GM21423 (cell line): ENCODE results near the gene EML4.
"Not testable (repeated sequence)": the region's sequence is repeated elsewhere in the genome, so short reads cannot be mapped to it uniquely, and the experiment has no call there.

ENCODE experiments used
- ATAC-seq: cut with Tn5 transposase; IDR thresholded peaks from one replicate; pipeline ENCODE4 v1.9.1; 2021; ENCODE audit warnings: mild to moderate bottlenecking, moderate library complexity; ENCODE audit not compliant: unreplicated experiment

The EML4 gene

DNA sequence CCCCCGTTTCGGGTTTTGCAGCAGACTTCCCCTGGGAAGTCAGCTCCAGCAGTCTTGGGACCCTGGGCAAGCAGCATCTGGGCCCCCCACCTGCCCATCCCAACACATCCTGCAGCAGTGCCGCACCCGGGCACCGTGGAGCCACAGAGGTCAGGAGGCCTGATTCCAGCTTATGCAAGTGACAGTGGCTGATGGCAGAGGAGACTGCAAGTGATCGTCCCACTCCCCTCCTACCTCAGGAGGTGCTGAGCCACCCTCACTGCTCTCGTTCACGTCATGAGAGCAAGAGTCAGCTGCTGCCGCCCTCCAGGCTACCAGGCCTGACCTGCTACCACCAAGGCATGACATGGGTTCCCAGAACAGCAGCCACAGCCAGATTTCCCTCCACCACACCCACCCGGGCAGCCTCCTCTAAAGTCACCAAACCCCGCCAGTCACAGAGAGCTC, 173.7 kb downstream of the EML4 start:
- ATAC-seq, result no peak

DNA sequence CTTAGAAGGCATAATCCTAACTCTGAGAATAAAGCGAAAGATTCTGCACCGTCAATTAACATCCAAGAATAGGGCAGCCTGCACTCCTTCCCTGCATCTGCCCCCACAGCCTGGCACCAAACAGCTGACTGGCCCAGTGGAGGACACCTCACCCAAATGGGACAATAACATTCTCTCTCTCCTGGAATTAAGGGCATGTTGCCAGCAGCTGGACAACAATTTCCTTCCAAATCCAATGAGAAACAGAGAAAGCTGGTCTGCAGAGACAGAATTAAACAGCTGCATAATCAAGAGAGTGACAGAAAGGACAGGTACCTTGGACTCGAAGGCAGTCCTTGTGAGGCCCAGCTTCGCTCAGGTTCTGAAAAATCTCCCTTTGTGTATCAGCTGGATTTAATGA, 176.8 kb downstream of the EML4 start:
- no peak for ATAC-seq

DNA sequence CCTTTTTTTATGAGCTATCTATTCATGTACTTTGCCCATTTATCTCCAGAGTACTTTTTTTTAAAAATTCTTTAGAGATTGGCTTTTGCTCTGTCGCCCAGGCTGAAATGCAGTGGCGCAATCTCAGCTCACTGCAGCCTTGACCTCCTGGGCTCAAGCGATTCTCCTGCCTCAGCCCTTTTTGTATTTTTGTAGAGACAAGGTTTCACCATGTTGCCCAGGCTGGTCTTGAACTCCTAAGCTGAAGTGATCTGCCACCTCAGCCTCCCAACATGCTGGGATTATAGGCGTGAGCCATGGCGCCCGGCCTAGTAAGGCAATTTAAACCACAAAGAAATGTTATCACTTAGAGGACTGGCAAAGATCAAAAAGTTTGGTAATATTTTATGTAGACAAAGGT, 177.7 kb downstream of the EML4 start:
- not testable (repeated sequence) for ATAC-seq

DNA sequence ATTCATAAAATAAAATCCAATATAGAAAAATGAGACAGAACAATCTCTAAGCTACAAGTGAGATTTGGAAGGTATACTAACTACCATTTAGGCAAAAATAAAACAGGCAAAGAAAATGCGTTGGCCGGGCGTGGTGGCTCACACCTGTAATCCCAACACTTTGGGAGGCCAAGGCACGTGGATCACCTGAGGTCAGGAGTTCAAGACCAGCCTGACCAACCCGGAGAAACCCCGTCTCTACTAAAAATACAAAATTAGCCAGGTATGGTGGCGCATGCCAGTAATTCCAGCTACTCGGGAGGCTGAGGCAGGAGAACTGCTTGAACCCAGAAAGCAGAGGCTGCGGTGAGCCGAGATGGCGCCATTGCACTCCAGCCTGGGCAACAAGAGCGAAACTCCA, 178.4 kb downstream of the EML4 start:
- ATAC-seq, result not testable (repeated sequence)

DNA sequence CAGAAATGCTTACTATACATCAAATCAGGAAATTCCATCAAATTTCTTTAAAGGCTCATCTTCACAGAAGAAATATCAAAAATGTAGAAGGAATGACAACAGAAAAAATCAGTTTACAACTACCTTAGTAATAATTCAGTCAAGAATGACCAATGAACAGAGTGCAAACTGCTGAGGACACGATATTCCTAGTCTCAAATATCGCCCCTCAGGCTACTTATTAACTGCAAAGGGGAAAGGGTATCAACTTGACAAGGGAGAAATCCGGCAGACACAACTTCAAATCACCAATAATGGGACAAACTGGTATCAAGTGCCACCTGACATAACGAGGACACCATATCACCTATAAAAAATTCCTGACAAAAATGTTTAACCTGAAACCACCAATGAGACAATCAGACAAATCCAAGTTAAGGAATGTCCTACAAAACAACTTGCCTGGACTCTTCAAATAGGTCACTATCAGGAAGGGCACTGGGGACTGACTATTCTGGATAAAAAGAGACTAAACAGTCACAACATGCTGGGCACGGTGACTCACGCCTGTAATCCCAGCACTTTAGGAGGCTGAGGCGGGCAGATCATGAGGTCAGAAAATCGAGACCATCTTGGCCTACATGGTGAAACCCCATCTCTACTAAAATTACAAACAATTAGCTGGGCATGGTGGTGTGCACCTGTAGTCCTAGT, 179.1 kb downstream of the EML4 start:
- no peak for ATAC-seq

DNA sequence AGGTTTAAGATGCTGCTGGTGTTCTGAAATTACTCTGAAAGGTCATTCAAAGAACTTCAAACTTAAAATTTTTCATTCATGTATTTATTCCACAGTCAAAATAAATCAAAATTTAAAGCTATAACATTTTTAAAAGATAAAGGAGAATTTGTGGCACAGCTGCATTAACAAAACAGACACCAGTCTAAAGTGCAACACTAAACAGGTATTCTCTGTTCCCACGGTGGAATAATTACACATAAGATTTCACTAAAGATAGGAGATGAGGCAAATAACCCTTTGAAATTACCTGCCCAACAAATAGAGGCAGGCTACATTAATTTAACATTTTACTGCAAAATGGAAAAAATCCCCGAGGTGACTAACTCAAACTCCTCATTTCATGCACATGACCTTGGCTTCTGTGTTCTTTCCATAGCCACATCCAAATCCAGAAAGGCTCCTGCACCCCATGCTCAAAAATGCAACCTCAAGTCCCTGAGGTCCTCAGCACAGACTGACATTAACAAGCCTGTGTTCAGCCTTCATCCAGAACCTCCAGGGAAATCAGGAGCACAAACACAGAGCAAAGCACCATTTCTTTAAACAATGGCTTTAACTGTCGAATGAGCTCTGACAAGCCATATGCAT, 181.4 kb downstream of the EML4 start:
- ATAC-seq, result no peak

DNA sequence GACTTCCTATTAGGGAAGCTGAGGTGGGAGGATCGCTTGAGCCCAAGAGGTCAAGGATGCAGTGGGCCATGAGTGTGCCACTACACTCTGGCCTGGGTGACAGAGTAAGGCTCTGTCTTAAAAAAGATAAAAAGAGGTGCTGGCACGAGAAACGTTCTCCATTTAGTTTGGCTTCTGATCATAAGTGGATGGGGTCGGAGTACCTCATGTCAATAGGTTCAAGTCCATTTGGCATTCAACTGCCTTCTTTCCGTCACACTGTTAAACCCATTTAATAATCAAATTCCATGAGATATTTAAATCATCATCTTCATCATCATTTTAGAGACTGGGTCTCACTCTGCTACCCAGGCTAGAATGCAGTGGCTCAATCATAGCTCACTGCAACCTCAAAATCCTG, 182.7 kb downstream of the EML4 start:
- no peak for ATAC-seq

DNA sequence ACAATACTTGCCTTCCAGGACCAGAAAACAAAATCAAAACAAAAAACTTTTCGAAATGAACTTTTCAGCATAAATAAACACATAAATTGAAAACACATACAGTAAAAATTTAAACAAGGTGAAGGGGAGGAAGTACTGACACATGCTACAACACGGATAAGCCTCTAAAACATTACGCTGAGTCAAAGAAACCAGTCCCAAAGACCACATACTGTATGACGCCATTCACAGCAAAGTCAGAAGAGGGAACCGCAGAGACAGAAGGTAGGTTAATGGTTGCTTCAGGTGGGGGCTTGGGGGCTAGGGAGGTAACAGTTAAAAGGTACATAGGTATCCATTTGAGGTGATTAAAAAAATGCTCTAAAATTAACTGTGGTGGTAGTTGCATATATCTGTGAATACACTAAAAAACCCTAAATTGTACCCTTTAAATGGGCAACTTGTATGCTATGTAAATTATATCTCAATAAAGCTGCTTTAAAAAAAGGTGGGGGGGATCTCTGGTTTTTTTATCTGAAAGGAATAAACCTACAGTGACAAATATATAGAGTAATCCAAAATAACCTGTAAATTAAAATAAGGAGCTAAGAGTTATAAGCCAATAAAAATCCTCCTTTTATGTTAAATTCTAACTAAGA, 184.8 kb downstream of the EML4 start:
- ATAC-seq, result no peak

DNA sequence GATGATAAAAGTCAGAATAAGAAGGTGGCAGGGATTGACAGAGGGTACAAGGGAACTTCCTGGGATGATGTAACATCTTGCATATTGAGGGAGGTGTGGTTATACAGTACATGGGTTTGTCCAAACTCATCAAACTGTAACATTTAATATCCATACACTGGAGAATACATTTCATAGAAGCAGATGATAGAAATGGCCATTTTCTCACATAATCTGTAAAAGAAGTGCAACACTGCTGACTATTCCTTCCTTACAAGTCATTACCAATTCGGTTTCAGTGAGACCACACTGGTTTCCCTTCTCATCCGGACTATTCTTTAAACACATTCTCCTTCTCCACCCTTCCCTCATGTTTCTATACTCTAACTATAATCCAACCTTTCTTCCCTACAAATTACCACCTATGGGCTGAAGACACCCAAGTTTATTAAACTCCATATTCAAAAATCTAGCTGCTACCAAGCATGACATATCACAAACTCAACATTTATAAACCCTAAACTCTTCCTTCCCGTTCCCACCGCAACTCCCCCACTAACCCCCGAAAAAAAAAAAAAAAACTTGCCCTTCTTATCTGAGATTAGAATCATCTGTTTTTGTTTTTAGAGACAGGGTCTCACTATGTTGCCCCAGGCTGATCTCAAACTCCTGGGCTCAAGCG, 190.3 kb downstream of the EML4 start:
- ATAC-seq, result no peak

DNA sequence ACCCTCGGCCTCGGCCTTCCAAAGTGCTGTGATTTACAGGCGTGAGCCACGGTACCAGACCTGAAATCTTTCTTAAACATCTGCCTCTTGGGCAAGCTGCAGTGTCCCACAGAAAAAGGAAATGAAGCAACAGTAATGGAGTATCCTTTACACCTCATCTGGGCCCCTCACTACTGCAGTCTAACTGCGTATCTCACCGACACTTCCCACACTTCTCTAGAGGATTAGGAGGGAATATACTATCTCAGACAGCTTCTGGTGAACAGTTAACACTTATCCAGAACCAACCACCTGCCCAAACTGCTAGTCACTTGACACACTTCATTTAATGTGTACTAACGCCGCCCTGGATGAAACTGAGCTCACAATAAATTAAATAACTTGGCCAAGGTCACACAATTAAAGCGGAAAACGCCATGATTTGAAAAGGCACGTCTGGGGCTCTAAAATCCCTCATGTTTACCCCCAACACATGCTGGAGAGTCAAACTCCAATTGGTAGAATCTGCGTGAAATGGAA, 190.9 kb downstream of the EML4 start:
- ATAC-seq, result no peak

DNA sequence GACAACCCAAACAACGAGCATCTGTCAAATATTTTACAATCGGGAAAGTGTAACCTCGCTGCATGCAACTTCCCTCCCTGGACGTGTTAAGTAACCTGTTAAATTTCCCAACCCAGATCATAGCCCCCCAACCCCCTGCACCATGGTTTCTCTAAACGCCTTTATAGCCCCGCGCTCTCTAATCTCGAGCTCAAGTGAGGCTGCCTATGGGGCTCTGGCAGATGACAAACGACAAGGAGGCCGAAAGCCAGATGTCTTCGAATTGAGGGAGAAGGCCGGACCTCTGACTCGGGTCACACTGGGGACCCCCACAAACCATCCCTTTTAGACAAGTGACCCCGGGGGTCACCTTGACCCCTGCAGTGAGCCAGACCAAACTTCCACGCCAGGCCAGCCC, 191.3 kb downstream of the EML4 start:
- ATAC-seq, result no peak

DNA sequence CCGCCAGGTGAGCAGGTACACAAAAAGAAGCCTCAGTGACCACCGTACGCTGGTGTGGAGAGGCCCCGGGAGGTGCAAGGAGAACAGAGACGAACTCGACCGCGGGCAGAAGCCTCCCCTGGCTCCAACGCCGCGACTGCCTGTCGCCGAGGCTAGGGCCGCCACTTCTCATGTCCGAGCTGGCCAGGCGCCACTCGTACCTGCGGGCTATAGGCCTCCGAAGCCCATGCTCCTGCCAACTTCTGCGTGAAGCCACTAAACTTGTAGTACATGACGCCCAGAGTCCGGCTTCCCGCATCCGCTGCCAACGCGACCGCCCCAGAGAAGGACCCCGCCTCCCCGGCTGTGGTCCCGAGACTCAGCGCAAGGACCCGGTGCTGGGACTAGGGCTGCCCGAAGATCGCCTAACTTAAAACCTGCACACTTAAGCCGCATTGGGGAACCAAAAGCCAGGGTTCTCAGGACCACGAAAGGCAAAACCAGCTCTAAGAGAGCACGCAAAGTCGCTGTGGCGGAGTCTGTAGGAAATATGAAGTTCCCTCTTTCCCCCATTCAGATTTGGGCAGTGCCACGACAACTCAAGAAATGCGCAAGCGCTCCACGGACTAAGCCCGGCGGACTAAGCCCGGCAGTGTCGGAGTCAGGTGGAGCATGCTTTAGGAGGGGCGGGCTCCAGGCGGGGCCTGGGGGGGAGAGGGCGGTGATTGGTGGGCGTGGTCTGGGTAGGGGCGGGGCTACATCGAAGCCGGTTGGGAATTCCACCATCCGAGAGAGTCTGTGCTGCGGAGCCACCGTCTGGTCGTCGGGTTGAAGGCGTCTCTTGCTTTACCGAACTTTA, 192.0 kb downstream of the EML4 start, which contains the start of gene COX7A2L:
Gene COX7A2L, minus strand, starts transcription at position 328 of the 838 bp plus-strand sequence. Its CDS starts 56 bp downstream, at position 272.
- ATAC-seq, result peak; percentile 89

DNA sequence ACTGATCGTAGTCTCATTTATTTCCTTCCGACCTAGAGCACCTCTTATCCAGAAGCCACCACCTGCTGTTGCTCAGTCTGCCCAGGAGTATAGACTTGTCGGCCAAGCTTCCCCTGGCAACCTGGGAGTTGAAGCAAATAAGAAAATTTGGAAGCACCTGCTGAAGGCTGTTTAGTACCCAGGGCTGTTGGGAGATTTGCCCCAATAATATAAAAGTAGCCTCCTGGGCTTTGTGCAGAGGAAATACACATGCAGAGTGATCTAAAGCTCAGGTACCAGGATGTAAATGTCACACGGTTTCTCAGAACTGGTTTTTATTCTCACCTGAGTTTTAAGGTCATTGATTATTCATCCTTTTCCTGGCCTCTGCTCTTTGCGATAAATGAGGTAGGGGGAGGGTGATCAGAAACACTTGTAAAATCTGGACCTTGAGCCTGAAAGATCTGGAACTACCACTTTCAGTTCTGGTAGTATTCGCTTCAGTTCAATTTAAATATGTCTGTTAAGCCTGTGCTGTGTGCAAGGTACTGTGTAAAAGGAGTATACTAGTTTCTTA, 192.7 kb downstream of the EML4 start:
- ATAC-seq, result no peak

DNA sequence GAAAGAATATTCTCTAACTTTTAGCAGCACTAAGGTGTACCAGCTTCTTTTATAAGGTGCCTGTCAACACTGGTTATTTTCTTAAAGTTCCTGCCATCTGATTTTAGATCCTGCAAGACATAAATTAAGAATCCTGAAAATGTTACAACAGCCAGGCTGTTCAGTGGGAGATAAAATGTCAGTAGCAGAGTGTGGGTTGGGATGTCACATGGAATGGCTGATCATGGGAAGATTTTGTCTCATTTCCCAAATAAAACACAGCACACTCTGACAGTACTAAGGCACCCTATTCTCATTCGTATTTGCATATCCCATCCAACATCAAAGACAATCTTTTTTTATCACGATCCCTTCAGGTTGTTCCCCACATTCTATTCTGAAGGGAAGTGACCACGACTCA, 194.3 kb downstream of the EML4 start:
- no peak for ATAC-seq

DNA sequence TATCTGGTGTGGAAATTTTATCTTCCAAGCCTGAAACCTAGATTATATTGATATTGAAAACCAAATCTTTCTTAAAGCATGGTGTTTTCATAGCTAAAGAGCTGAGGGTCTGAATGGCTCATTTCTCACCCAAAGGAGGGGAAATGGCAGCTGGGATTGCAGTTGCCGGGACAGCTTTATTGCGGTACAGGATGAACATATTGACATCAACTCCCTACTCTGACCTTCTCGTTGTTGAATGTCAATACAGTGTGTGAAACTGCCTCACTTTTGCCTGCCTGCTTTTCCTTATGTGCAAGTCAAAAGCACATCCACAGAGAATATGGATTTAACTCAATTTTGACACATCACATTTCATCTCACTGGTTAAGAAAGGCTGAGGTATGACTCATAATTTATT, 195.5 kb downstream of the EML4 start:
- no peak for ATAC-seq

DNA sequence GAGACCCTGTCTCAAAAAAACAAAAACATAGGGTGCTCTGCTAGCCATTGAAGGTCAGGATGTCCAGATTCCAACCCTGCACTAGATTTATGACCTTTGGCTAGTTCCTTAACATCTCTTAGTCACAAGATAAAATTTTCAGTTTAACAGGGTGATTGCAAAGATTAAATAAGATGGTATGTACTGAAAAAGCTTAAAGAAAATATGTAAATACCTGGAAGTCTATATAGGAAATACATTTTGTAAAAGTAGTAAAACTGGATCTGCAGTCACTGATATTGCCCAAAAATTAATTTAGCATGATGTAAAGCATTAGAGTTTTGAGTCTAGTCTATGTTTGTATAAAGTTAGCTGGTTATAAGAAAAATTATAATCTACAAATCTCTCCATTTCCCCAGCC, 197.3 kb downstream of the EML4 start:
- no peak for ATAC-seq

DNA sequence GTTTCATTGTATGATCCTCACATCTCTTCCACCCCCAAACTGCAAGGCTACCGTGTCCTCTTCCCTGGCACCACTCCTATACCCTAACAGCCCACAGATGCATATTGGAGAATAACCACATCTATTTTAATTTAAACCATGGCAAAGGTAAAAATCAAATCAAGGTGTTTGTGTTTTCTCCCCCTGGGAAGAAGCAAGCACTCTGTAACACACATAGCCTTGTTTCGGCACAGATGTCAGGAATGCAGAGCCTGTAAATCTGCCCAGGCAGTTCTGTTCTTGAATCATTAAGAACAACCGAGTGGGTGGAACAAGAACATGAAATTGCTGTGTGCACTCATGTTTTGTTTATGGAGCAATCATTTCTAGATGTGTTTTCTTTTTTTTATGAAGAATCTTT, 198.7 kb downstream of the EML4 start:
- ATAC-seq, result no peak

DNA sequence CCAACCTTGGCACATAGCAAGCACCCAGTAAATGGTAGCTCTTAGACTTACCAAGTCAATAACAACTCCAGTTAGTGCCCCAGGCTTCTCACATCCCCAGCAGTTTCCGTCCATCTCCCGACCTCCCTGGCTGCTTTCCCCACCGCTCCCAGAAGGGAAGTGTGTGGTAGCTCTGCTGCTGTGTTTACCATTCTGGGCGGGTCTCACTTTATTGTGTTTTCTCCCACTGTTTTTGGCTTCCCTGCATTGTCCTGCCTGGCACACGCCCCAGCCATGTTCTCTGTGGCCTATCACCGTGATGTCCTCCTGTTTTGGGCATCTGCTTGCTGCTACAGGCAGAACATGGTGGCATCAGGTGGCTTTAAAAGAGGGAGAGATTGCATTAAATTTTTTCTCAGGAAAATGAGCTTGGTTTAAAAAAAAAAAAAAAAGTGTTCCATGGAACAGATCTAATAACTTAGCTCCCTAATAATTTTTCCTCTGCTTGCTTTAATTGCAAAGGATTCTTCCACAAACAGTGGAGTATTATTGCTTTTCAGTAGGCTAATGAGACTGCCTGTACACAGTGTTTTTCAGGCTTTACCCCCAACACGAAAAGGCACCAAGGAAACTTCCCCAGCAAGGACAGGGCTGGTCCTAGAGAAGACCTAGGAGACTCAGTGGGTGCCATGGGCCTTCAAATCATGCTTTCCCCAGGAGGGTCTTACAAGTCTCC, 199.8 kb downstream of the EML4 start:
- no peak for ATAC-seq

DNA sequence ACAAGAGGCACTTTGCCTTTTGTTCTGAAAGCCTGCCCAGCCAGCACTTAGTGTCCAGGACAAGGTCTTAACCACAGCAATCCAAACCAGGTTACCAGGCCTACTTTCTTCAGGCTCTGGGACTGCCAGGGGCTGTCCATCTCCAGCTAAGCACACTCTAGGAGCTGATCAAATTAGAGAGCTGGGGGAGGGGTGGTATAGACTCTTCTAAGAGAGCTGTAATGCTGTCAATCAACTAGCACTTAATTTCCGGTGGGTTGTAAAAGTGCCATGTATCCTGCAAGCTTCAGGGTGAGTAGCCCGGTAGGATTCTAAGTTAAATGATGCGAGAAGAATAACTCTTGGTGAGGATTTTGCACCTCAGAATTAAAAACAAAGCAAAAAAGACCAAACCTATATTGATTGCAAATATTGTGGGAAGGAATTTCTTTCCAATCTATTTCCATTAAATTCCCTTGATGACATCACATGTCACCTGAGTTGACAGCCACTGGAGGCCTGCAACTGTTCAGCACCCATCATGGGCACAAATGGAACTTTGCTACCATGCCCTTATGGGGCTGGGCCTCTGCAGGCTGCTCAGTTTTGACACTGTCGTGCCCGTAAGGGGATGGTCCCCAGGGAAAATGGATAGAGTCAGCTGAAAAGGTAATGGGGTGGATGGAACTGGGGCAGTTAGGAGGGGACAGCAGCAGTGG, 200.5 kb downstream of the EML4 start:
- no peak for ATAC-seq
